Tibial nerve (tissue), 4 donors: Measurements from ENCODE around the gene CEP112. TPM values are rescaled to one million over a fixed set of nuclear protein-coding genes. Genes with fewer than 3 reads are reported as not detected.

Experiments used
- DNase-seq, 2 donors: peaks; one replicate each; pipeline ENCODE4 v3.0.0-alpha.2; 2019; ENCODE audit warnings: low spot score in 2 of 2
- H3K27ac ChIP-seq, 4 donors: fragments of 200-600 bp; sonication (generic) in 3 of 4; one replicate each; pipeline ENCODE4 v1.5.1; 2017 to 2019; ENCODE audit warnings: mild to moderate bottlenecking in 1 of 4
- H3K27me3 ChIP-seq, 2 donors: fragments of 200-600 bp; sonication (generic) in 1 of 2; one replicate each; pipeline versions ENCODE4 v1.5.1 to v1.6.0; 2017 to 2019
- H3K36me3 ChIP-seq, 3 donors: fragments of 200-600 bp; sonication (generic); one replicate each; pipeline ENCODE4 v1.5.1; 2018 to 2019
- H3K4me1 ChIP-seq, 4 donors: fragments of 200-600 bp; sonication (generic) in 3 of 4; one replicate each; pipeline ENCODE4 v1.5.1; 2017 to 2019
- H3K4me3 ChIP-seq, 4 donors: fragments of 200-600 bp; sonication (generic) in 3 of 4; one replicate each; pipeline ENCODE4 v1.5.1; 2017 to 2019; ENCODE audit warnings: mild to moderate bottlenecking in 1 of 4, moderate library complexity in 1 of 4
- H3K9me3 ChIP-seq, 4 donors: fragments of 200-600 bp; sonication (generic) in 3 of 4; one replicate each; pipeline ENCODE4 v1.5.1; 2017 to 2019
- CTCF ChIP-seq, 5 experiments: fragments of 200-600 bp in 3 of 5; fragments of 450-650 bp in 2 of 5; sonication (generic) in 3 of 5; IDR thresholded peaks; one replicate each; pipeline ENCODE4 v1.5.1; 2016 to 2019; ENCODE audit warnings: antibody characterized with exemption in 5 of 5, mild to moderate bottlenecking in 3 of 5, moderate library complexity in 2 of 5
- EP300 ChIP-seq, 2 donors: sonication (generic); formaldehyde crosslinking; IDR thresholded peaks; one replicate each; pipeline ENCODE4 v1.6.1; 2017; ENCODE audit warnings: antibody characterized with exemption in 2 of 2, mild to moderate bottlenecking in 1 of 2
- POLR2A ChIP-seq, 2 donors: fragments of 450-650 bp; IDR thresholded peaks; one replicate each; pipeline ENCODE4 v1.6.1; 2017; ENCODE audit warnings: antibody characterized with exemption in 2 of 2, mild to moderate bottlenecking in 2 of 2, moderate library complexity in 2 of 2
- WGBS, 2 donors: methylation state at CpG; one replicate each; pipeline ENCODE4 v1.1.5; 2018; 5-methylcytosine and 5-hydroxymethylcytosine counted together
- total RNA-seq, 4 donors: library from RNA; depleted of rRNA; stranded (reverse); fragments of >200 nt; gene quantifications; one replicate each; pipeline ENCODE4 v1.1.0, GENCODE V29; 2016

The CEP112 gene
- total RNA-seq, 4 donors from 2014 or later, result 26.0 to 46.8 (median 34.2) TPM

GRCh38 chr17:65898651-65899050 is 293.3 kb downstream of the CEP112 start:
- H3K27ac ChIP-seq, result no peak overlapping the region

GRCh38 chr17:65896889-65897288 is 295.0 kb downstream of the CEP112 start:
- no peak for TF ChIP-seq POLR2A (IDR thresholded peaks at IDR 0.05)
- TF ChIP-seq CTCF (IDR thresholded peaks at IDR 0.05), result no peak
- TF ChIP-seq EP300 (IDR thresholded peaks at IDR 0.05), result no peak
- Histone ChIP-seq H3K9me3 (no peaks in the 10 kb centered on the region), H3K27ac (no peak overlapping the region), H3K36me3 (no peaks in the 10 kb centered on the region), H3K4me1 (no peaks in the 10 kb centered on the region), H3K4me3 (no peak overlapping the region), H3K27me3 (no peaks in the 10 kb centered on the region)
- DNase-seq, result no peak

More at GRCh38 chr17:65898651-65899050, 293.3 kb downstream of the CEP112 start:
- H3K4me1 ChIP-seq, result no peaks in the 10 kb centered on the region
- H3K4me3 ChIP-seq, result no peak overlapping the region
- H3K36me3 ChIP-seq, result no peaks in the 10 kb centered on the region
- WGBS, 2 donors, result 98% methylated on average over 3 of the region's 3 CpGs
- no peak for DNase-seq
- no peaks in the 10 kb centered on the region for H3K27me3 ChIP-seq
- TF ChIP-seq EP300 (IDR thresholded peaks at IDR 0.05) (no peak), POLR2A (IDR thresholded peaks at IDR 0.05) (no peak), CTCF (IDR thresholded peaks at IDR 0.05) (no peak)
- no peaks in the 10 kb centered on the region for H3K9me3 ChIP-seq

GRCh38 chr17:65895969-65896368 is 296.0 kb downstream of the CEP112 start:
- Histone ChIP-seq H3K9me3 (no peaks in the 10 kb centered on the region), H3K4me1 (no peaks in the 10 kb centered on the region), H3K36me3 (no peaks in the 10 kb centered on the region), H3K27ac (no peak overlapping the region), H3K27me3 (no peaks in the 10 kb centered on the region), H3K4me3 (no peak overlapping the region)
- no peak for DNase-seq
- TF ChIP-seq EP300 (IDR thresholded peaks at IDR 0.05) (no peak), CTCF (IDR thresholded peaks at IDR 0.05) (no peak), POLR2A (IDR thresholded peaks at IDR 0.05) (no peak)

GRCh38 chr17:65893692-65894279 is 298.1 kb downstream of the CEP112 start:
- Histone ChIP-seq H3K9me3 (no peaks in the 10 kb centered on the region), H3K4me1 (no peaks in the 10 kb centered on the region), H3K27ac (no peak overlapping the region), H3K27me3 (no peaks in the 10 kb centered on the region), H3K36me3 (no peaks in the 10 kb centered on the region), H3K4me3 (no peak overlapping the region)
- DNase-seq, result no peak
- 86 to 91% methylated on average over 3 of the region's 3 CpGs for WGBS, 2 donors
- TF ChIP-seq POLR2A (IDR thresholded peaks at IDR 0.05) (no peak), EP300 (IDR thresholded peaks at IDR 0.05) (no peak), CTCF (IDR thresholded peaks at IDR 0.05) (no peak)

- no peaks in the 10 kb centered on the region for H3K9me3 ChIP-seq
- no peak overlapping the region for H3K27ac ChIP-seq
- no peak overlapping the region for H3K4me3 ChIP-seq
- no peak for DNase-seq
- H3K27me3 ChIP-seq, result no peaks in the 10 kb centered on the region
- no peaks in the 10 kb centered on the region for H3K36me3 ChIP-seq
- 82 to 86% methylated on average over 5 of the region's 5 CpGs for WGBS, 2 donors
- no peaks in the 10 kb centered on the region for H3K4me1 ChIP-seq
- TF ChIP-seq EP300 (IDR thresholded peaks at IDR 0.05) (no peak), POLR2A (IDR thresholded peaks at IDR 0.05) (no peak), CTCF (IDR thresholded peaks at IDR 0.05) (no peak)
Observed at GRCh38 chr17:65892912-65893377, 299.0 kb downstream of the CEP112 start.
